SKM-1 (cell line): ENCODE data around the gene CWC15.
"Not testable (repeated sequence)": the region's sequence is repeated elsewhere in the genome, so short reads cannot be mapped to it uniquely, and the experiment has no call there.

Experiments used
- DNase-seq: peaks from one replicate; lab custom pipeline; 2025; ENCODE audit not compliant: unreplicated experiment; lab: John Stamatoyannopoulos, UW

CWC15 gene

DNA sequence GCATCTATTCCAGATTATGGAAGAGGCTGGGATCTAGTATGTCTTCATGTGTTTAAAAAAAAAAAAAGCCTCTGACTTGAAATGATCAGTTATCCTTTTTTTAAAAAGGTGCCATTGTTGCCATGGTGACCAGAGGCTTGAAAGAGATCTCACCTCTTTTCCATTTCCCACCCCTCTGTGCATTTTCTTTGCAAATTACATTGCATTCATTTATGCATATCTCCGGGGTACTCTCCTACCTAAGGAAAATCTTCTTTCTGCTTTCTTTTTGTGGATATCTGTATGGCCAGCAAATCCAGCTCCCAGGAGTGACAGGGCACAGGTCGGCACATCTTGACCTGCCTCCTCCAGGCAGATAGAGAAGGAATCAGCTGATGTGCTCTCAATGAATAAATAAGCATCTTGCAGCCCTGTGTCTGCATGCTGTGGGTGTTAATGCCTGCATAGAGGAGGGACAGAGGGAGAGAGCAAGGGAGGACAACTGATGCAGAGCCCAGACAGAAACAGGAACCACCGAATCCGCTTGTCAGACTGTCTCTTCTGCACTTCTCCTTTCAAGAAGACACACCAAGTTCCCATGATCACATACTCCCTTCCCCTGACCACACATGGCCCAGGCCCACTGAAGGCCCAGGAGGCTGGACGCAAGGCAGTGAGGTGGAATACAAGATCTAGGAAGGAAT lies 50.9 kb downstream of the CWC15 start:
- DNase-seq, result peak; percentile 58

DNA sequence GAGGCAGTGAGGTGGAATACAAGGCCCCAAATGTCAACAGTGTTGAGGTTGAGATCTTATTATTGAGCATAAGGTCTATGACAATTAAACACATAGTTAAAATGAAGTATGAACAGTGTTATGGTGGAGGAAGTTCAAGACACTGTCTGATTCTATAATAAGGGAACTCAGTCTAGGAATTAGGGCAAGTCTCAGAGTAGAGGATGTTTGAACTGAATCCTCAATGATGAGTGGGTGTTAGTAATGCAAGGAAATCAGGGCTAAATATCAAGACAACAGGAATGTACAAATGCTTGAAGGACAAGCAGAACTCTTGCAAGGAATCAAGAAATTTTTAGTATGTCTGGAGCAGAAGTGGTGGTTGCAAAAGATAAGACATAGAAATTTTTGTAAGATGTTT lies 53.0 kb downstream of the CWC15 start:
- no peak for DNase-seq

DNA sequence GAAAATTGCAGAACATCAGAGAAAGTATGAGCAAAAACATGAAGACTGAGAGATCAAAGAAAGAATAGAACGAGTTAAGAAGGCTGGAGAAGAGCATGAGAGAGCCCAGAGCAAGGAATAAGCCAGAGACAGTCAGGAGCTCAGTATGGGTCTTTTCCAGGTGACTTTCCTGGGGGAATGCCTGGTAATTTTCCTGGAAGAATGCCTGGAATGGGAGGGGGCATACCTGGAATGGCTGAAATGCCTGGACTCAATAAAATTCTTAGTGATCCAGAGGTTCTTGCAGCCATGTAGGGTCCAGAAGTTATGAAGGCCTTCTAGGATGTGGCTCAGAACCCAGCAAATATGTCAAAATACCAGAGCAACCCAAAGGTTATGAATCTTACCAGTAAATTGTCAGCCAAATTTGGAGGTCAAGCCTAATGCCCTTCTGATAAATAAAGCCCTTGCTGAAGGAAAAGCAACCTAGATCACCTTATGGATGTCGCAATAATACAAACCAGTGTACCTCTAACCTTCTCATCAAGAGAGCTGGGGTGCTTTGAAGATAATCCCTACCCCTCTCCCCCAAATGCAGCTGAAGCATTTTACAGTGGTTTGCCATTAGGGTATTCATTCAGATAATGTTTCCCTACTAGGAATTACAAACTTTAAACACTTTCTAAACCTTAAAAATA lies 59.5 kb downstream of the CWC15 start:
- not testable (repeated sequence) for DNase-seq

DNA sequence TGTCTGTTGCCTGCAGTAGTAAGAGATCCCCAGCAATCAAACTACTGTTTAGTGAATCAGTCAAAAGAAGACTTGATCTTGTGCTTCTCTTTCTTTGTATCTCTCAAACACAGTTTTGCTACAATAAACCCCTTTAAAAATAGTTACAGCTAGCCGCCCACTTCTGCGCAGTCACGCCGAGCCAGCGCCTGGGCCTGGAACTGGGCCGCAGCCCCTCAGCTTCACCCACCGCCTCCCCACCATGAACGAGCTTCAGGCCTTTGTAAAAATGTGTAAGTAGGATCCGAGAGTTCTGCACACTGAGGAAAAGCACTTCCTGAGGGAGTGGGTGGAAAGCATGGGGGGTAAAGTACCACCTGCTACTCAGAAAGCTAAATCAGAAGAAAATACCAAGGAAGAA lies 60.5 kb downstream of the CWC15 start:
- no peak for DNase-seq
